ENCODE data around the gene ATP2A1.

Gene ATP2A1

DNA sequence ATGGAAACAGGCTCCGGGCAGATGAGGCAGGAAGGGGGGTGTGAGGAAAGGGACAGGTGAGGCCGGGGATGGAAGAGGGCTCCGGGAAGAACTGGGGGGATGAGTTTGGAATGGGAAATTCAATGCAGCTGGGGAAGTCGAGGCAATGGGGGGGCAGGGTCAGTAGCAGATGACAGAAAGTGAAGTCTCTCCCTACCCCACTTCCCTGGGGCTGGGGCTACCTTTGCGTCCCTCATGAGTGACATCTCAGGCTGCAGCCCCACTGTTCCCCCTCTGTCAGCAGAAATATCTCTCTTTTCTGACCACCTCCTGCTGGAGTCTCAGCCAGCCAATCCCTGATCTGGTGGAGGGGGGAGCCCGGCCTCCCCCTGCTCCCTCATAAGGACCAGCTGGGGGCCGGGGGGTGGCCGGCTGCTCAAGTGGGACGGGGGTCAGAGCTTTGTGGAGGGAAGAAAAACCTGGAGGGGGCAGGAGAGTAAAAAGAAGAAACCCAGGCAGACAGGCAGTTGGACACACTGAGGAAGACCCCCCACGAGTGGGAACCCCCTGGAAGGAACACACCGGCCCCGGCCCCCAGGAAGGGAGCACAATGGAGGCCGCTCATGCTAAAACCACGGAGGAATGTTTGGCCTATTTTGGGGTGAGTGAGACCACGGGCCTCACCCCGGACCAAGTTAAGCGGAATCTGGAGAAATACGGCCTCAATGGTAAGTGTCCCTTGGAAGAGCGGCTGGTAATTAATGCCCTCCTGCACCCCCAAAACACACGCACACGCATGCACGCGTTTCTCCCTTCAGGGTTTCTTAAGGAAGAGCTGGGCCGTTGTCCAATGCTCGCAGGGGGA, at the start of gene ATP2A1:
ATP2A1 (plus strand) TSS at position 406 of the 844 bp plus-strand sequence; CDS start at position 590, 184 bp downstream.
- DNase-seq: no peak

DNA sequence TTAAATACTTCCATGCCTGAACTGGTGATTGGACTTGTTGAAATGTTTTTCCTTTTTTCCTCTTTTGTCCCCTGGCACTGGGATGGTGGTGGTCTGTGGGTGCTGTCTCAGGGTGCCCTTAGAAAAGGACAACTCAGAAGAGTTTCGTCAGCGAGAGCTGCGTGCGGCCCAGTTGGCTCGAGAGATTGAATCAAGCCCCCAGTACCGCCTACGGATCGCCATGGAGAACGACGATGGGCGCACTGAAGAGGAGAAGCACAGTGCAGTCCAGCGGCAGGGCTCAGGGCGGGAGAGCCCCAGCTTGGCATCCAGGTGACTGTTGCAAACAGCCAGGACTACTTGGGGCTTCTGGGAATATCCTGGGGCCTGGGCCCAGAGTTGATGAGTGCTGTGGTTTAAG, 48.5 kb upstream of the ATP2A1 start:
- DNase-seq: no peak

DNA sequence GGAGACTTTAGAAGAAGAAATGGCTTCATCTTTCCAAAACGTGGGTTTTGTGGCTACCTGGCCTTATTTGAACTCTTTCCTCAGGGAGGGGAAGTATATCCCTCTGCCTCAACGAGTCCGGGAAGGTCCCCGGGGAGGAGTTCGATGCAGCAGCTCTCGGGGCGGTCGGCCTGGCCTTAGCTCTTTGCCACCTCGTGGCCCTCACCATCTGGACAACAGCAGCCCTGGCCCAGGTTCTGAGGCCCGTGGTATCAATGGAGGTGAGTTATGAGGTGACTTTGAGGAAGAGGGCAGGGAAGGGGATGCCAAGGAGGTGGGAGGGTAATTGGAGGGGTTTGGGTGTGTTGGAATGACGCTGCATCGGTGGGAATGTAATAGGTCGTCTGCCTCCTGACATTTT, 47.8 kb upstream of the ATP2A1 start:
- no peak for DNase-seq

DNA sequence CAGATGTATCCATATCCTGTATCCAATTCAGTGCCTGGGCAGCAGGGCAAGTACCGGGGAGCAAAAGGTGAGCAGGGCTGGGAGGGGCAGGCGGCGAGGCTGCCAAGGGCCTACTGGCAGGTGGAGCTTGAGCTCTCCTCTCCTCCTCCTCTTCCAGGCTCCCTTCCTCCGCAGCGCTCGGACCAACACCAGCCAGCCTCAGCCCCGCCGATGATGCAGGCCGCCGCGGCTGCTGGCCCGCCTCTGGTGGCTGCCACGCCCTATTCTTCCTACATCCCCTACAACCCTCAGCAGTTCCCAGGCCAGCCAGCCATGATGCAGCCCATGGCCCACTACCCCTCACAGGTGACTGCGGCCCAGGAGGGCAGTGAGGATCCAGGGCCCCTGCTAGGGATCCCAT, 43.9 kb upstream of the ATP2A1 start:
- no peak for DNase-seq

DNA sequence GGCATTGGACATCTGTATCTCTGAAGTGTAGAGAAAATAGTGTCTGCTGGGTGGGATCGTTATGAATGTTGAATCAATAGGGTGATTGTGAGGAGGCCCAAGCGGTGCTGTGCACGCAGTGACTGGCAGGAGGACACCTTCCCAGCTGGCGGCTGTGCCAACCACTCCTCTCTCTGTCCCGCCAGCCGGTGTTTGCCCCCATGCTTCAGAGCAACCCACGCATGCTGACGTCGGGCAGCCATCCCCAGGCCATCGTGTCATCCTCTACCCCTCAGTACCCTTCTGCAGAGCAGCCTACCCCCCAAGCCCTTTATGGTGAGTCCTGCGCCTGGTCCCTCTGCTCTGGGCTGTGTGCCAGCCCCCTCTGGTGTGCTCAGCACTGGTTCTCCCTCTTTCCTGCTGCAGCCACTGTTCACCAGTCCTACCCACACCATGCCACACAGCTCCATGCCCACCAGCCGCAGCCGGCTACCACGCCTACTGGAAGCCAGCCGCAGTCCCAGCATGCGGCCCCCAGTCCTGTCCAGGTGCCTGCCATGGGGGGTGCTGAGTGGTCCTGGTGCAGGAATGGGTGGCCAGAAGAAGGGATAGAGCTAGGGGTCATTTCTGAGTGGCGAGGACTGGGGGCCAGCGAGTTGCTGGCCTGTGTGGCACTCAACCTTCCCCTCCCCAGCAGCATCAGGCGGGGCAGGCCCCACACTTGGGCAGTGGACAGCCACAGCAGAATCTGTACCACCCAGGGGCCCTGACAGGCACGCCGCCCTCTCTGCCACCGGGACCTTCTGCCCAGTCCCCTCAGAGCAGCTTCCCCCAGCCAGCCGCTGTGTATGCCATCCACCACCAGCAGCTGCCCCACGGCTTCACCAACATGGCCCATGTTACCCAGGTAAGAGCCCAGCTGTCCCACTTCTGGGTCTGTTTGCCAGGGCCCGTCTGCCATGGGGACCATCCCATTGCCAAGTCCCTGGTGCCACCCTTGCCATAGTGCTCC, 43.1 kb upstream of the ATP2A1 start:
- no peak for DNase-seq

DNA sequence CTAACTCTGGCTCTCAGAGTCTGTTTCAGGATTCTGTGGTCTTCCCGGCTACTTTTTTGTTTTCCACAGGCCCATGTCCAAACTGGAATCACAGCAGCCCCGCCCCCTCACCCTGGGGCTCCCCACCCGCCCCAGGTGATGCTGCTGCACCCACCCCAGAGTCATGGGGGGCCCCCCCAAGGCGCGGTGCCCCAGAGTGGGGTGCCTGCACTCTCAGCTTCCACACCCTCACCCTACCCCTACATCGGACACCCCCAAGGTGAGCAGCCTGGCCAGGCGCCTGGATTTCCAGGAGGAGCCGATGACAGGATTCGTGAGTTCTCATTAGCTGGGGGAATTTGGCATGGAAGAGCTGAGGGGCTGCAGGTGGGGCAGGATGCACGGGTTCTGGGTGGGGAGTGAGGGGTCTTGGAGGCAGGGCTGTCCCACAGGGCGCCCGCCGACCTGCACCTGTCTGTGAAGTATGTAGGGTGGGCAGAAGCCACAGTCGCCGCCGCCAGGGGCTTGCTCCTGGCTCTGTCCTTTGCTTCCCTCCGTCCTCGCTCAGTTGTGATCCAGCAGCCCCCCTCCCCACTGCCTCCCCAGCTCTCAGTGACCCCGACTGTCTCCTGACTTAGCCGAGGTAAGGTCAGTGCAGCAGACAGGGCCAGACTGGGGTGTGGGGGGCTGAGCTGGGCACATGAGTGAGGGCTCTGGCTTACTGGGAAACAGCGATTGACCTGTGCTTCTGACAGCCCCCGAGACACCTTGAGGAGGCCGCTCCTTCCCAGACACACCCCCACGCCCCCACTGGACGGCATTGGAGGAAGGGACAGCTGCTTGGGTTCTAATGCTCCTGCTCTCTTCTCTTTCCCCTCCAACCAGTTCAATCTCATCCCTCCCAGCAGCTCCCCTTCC, 42.2 kb upstream of the ATP2A1 start:
- no peak for DNase-seq

DNA sequence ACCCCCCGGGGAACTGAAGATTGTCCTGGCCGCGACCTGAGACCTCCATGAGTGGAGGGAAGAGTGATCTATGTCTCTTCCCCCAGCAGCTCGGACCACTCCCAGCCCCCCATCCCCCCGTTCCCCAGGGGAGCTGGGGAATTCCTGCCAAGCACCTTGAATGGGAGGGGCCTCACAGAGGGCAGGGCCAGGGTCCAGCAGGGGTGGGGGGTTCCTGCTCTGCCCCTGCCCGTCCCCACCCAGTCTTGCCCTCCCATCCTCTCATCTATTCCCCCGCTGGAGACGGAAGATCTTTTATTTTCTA, 41.6 kb upstream of the ATP2A1 start:
- DNase-seq: no peak

DNA sequence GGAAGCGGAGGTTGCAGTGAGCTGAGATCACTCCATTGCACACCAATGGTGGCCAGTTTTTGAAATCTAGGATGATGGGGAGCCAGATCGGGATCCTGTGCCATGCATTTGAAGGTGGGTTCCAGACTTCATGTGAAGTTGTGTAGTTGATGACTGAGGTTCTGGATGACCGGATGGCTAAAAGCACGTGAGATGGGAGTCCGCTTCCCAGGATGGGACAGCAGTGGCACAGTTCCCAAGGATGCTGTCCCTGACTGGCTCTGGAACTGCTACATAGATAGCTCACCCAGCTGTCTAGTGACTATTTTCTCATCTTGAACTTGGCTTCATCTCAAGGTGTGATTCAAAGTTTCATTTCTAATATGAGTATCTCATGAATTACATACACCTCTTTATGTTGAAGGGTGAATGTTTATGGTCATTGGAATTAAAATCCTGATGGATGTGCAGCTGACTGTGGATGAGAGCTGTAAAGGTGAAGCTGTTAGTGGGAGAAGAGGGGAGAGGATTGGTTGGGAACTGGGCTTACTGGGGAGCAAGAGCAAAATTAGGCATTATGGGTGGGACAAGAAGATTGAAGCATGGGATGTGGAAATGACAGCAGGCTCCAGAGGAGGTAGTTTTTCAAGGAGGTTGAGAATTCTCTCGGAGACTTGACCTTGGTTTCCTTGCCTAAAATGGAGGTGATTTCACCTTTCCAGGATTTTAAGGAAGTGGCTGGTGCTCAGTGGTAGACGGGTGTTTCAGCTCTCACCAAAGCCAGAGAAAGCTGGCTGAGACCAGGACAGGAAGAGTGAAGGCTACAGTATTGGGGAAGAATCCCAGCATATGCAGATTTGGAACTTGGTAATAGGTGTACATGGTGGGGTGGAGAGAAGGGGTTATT, 40.4 kb upstream of the ATP2A1 start:
- DNase-seq: no peak

DNA sequence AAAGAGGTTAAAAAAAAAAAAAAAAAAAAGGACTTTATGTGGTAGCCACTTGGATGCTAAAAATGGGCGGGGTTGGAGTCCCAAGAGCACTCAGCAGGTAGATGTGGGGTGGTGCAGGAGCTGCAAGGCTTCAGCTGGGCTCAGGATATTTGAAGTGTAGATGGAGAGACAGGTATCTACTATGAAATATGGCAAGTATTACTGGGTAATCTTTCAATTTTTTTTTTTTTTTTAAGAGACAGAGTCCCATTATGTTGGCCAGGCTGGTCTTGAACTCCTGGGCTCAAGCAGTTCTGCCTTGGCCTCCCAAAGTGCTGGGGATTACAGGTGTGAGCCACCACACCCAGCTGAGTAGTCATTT, 39.8 kb upstream of the ATP2A1 start:
- no peak for DNase-seq

DNA sequence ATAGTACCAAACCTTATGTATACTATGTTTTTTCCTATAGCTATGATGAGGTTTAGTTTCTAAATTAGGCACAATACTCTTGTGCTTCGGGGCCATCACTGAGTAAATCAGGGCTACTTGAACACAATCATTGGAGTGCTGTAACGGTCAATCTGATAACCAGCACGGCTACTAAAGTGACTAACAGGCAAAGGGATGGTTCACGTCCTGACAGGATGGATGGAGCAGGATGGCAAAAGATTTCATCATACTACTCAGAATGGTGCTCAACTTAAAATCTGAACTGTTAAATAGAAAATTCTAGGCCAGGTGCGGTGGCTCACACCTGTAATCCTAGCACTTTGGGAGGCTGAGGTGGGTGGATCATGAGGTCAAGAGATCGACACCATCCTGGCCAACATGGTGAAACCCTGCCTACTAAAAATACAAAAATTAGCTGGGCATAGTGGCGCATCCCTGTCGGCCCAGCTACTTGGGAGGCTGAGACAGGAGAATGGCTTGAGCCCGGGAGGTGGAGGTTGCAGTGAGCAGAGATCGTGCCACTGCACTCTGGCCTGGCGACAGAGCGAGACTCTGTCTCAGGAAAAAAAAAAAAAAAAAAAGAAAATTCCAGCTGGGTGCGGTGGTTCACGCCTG, 39.2 kb upstream of the ATP2A1 start:
- no peak for DNase-seq

DNA sequence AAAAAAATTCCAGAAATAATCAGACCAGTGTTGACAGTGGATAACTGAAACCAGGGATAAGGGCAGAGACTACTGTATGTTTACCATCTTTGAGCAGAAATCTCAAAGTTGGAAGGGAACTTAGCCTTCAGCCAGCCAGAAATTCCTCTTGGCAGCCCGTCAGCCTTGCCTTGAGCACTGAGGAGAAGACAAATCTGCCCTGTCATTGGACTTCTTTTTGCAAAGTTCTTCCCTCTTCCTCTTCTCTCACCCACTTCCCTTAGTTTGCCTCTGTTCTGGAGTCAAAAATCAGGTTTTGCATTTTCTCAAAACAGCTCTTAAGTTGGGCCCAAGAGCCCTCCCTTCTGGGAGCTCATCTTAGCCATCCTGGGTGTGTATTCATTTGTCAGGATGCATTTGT, 38.4 kb upstream of the ATP2A1 start:
- no peak for DNase-seq

DNA sequence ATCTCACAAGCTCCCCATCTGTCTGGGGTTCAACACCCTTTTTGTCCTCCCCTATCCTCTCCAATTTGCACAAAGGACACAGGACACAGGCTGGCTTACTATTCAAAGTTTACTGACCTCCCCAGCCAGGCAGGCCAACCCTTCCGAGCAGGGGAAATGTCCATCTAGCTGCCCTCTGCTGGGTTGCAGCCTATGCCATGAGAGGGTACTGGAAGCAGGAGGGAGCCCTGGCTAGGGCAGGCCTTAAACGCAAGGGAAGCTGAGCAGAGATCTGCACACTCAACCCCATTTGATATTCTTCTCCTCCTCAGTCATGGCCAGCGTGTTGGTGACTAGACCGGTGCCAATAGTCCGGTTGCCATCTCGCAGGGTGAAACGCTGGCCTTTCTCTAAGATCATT, 35.6 kb upstream of the ATP2A1 start:
- no peak for DNase-seq

DNA sequence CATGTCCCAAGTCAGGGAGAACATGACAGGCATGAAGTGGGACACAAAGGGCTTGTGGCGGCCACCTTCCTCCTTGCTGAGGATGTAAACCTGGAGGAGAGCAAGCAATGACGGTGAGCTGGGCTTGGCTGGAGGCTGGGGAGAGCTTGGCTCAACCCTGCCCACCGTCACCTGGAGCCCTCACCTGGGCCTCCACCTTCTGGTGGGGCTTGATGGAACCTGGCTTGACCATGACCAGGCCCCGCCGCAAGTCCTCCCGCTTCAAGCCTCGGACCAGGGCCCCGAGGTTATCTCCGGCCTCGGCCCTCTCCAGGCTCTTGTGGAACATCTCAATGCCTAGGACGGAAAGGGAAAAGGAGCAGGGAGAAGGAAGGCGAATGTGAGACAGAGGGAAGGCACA, 34.5 kb upstream of the ATP2A1 start:
- DNase-seq: no peak

DNA sequence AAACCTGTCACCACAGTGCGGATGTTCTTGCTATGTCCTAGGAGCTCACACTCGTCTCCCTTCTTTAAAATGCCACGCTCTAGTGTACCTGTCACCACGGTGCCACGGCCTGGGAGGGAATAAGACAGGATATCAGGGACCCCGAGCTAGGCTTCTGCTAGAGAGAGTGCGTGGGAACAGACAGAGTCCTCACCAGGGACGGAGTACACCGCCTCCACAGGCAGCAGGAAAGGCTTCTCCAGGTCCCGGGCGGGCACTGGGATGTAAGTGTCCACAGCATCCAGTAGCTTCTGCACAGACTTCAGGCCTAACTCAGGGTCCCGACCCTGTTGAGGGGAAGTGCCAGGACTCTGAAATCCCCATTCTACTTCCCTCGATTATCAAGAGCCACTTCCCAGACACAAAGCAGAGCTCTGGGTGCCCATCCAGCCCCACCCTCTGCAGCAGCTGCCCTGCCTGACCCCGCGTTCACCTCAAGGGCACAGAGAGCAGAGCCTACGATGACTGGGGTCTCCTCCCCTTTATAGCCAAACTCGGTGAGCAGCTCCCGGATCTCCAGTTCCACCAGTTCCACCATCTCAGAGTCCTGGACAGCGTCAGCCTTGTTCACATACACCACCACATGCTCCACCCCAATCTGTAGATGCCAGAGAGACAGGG, 33.9 kb upstream of the ATP2A1 start:
- DNase-seq: no peak

DNA sequence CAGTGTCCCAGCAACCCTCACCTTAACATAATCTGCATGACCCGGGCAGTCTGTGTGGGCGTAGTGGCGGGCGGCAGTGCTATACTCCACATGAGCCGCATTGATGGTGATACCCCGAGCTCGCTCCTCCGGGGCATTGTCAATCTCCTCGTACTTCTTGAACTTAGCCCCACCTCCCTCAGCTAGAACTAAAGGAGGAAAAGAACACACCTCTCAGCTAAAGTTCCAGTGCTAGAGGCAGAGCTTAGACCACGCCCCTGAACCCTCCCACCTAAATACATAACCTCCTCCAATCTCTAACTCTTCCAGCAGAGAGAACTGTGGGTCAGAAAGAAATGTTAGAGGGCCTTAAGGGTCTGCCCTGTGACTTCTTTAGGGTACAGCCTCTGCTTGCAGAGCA, 33.0 kb upstream of the ATP2A1 start:
- no peak for DNase-seq

DNA sequence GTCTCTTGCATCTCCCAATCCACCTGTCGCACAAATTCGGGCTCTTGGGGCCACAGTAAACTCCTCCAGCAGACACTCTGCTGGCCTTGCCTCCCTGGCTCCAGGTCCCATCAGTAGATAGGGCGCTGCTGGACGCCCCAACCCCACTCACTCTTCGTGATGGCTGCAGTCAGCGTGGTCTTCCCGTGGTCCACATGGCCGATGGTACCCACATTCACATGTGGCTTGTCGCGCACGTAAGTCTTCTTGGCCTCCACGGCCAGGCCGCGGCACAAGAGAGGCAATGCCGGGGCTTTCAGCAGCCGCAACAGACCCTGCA, 32.6 kb upstream of the ATP2A1 start:
- DNase-seq: no peak

DNA sequence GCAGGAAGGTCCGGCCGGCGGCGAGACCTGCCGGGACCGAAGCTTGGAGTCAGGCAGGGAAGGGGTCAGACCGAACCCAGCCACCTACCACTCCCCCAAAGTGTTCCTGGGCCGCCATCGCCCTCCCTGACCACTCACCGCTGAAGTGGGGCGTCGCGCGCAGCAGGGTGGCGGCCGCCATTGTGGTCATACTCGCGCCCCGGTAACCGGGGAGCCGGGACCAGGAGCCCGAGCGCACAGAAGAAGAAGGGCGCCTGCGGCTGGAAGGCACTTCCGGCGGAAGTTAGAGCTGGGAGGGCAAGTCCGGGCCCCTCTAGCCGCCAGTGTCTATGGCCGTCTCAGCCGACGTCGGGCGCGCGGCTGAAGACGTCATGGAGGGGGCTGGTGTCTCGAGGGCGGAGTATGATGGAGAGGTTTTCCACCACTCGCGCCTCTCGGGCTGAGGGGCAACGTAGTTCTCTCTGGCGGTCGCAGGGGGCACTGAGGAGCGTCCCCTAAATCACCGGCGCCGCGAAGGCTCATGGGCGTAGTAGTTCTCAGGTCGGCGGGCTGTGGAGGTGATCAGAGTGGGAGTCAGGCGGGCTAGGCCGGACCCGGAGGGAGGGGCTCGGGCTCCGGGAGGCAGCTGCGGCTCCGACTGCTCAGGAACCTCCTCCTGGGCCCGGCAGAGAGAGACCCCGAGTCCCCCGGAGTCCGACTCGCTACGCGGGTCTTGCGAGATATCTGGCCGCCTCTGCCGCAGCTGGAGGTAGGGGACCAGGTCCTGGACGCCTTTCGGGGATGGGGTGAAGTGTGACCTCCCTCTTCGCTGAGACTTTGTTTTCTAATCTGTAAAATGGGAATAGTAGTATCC, 32.0 kb upstream of the ATP2A1 start, which contains the start of gene TUFM:
TUFM (minus strand) TSS at position 269 of the 853 bp plus-strand sequence; CDS start at position 190, 79 bp downstream.
- peak; percentile 72 to 88 for DNase-seq

DNA sequence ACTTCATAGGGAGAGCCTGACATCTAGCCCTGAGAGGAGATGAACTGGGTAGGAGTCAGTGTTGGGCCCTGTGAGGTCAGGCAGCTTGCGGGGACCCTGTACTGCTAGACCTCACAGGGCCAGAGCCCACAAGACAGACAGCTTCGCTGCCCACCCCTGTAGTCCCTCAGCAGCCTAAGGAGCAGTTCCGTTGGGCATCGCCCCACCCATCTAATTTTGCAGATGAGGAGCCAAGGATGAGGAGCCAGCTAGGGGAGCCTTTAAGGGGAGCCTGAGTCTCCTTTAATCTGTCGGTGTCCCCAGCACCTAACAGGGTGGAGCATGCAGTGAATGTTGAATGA, 31.4 kb upstream of the ATP2A1 start:
- DNase-seq: no peak

DNA sequence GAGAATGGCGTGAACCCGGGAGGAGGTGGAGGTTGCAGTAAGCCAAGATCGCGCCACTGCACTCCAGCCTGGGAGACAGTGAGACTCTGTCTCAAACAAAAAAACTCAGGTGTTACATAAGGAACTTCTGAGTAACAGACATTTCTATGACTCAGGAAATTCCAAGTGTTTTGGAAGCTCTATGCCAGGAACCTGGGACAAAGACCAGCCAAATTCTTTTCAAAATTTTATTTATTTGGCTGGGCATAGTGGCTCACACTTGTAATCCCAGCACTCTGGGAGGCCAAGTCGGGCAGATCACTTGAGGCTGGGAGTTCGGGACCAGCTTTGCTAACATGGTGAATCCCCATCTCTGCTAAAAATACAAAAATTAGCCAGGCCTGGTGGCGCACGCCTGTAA, 19.9 kb upstream of the ATP2A1 start:
- no peak for DNase-seq

DNA sequence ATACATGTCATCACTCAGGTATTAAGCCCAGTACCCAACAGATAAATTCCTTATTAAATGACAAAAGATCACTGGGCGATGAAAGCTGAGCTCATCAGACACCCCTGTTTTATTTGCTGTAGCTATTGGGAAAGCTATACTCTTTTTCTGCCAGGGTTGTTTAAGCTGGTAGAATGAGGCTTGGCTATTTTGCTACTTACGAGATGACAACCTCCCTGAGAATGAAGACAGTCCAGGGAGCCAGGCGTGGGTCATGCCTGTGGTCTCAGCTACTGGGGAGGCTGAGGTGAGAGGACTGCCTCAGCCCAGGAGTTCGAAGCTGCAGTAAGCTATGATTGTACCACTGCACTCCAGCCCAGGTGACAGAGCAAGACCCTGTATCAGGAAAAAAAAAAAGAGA, 19.0 kb upstream of the ATP2A1 start:
- DNase-seq: no peak
